Loucy (cell line): ENCODE measurements around the gene RFC1.

Source experiments
- CTCF ChIP-seq: fragments of 200-600 bp; sonication (generic); conservative IDR thresholded peaks from 2 replicates; pipeline ENCODE4 v1.5.1; 2014; ENCODE audit warnings: mild to moderate bottlenecking, antibody characterized with exemption, low read length
- EZH2phosphoT487 ChIP-seq: fragments of 200-600 bp; IDR thresholded peaks from 2 replicates; pipeline ENCODE4 v1.6.1; 2018; ENCODE audit warnings: antibody characterized with exemption, mild to moderate bottlenecking, moderate library complexity, borderline replicate concordance

GRCh38 chr4:39295784-39296183 is 70.4 kb downstream of the RFC1 start:
- TF ChIP-seq CTCF (no peak), EZH2phosphoT487 (no peak)
